Measurements from ENCODE around the gene POLR3B. TPM values are rescaled to one million over a fixed set of nuclear protein-coding genes. Genes with fewer than 3 reads are reported as not detected.

POLR3B gene
- total and polyA plus RNA-seq, 2 experiments from 2014 or later, result 4.0 to 14.6 TPM

DNA sequence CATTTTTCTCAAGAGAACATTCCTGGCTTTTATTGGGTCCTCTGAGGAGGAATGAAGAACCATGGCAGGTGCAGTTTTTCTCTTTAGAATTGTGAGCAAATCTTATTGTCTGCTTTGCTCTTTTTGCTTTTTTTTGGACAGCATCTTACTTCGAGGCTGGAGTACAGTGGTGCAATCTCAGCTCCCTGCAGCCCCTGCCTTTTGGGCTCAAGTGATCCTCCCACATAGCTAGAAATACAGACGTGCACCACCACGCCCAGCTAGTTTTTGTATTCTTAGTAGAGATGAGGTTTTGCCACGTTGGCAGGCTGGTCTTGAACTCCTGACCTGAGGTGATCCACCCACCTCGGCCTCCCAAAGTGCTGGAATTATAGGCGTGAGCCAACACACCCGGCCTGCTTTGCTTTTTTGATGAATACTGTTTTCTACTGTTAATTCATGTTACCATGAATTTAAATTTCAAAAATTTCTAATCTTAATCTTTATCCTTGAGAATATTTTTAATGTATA lies 71.5 kb downstream of the POLR3B start:
- H3K36me3 ChIP-seq (ENCODE audit: insufficient read depth), result no peaks in the 10 kb centered on the region
- no peaks in the 10 kb centered on the region for H3F3A ChIP-seq (replicated peaks; ENCODE audit: low read depth)
- H3K27ac ChIP-seq (ENCODE audit: low read depth), result no peak overlapping the region
- ATAC-seq, result no peak
- Mint-ChIP-seq H3K4me1 (peaks cover 4% of the 10 kb centered on the region; the same call in 2 of the 3 replicates), H3K27me3 (ENCODE audit: insufficient read depth, low read depth, poor library complexity) (no peaks in the 10 kb centered on the region), H3K4me3 (no peak overlapping the region), H3K36me3 (ENCODE audit: low read depth) (no peaks in the 10 kb centered on the region), H3K9me3 (no peaks in the 10 kb centered on the region), H3K27ac (no peak overlapping the region)
- DNase-seq (ENCODE audit: low spot score), result no peak
- H3K4me1 ChIP-seq (ENCODE audit: insufficient read depth), result peaks cover 3% of the 10 kb centered on the region; the same call in 1 of the 2 replicates
- no peaks in the 10 kb centered on the region for H3K79me2 ChIP-seq (replicated peaks; ENCODE audit: insufficient read depth)
- no peaks in the 10 kb centered on the region for H3K27me3 ChIP-seq (ENCODE audit: insufficient read depth)
- TF ChIP-seq, protein P1, sequence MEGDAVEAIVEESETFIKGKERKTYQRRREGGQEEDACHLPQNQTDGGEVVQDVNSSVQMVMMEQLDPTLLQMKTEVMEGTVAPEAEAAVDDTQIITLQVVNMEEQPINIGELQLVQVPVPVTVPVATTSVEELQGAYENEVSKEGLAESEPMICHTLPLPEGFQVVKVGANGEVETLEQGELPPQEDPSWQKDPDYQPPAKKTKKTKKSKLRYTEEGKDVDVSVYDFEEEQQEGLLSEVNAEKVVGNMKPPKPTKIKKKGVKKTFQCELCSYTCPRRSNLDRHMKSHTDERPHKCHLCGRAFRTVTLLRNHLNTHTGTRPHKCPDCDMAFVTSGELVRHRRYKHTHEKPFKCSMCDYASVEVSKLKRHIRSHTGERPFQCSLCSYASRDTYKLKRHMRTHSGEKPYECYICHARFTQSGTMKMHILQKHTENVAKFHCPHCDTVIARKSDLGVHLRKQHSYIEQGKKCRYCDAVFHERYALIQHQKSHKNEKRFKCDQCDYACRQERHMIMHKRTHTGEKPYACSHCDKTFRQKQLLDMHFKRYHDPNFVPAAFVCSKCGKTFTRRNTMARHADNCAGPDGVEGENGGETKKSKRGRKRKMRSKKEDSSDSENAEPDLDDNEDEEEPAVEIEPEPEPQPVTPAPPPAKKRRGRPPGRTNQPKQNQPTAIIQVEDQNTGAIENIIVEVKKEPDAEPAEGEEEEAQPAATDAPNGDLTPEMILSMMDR (conservative IDR thresholded peaks at IDR 0.05; ENCODE audit: low read depth in 2 of 2), result no peak
- H3K9me2 ChIP-seq (ENCODE audit: insufficient read depth), result no peaks in the 10 kb centered on the region
- no peak overlapping the region for H2AFZ ChIP-seq
- no peak overlapping the region for H3K4me2 ChIP-seq
- no peaks in the 10 kb centered on the region for H4K20me1 ChIP-seq (replicated peaks; ENCODE audit: insufficient read depth)
- no peak overlapping the region for H3K4me3 ChIP-seq

DNA sequence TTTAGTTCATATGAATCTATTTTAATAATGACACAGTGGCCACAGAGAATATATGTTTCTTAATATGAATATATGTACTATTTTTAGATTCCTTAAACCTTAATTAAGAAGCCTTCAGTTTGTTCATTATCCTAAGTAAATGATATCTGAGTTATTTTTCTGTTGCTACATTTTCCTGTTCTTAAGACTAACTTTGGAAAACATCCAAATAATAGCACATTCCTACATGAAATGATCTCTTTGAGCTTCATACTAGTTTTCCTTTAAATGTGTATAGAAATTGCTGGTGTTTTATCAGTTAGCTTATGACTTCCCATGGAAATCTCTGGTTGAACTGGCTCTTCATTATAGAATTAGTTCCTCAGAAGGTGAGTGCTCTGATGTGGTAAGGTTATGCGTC lies 72.1 kb downstream of the POLR3B start:
- no peaks in the 10 kb centered on the region for H3K36me3 ChIP-seq (ENCODE audit: insufficient read depth)
- H3K4me1 Mint-ChIP-seq, result peaks cover 4% of the 10 kb centered on the region; the same call in 2 of the 3 replicates
- H3K9me3 Mint-ChIP-seq, result no peaks in the 10 kb centered on the region
- no peak overlapping the region for H3K4me3 ChIP-seq
- H3F3A ChIP-seq (replicated peaks; ENCODE audit: low read depth), result no peaks in the 10 kb centered on the region
- ATAC-seq (no peak), DNase-seq (ENCODE audit: low spot score) (no peak)
- no peaks in the 10 kb centered on the region for H3K27me3 Mint-ChIP-seq (ENCODE audit: insufficient read depth, low read depth, poor library complexity)
- no peak overlapping the region for H3K4me2 ChIP-seq
- no peaks in the 10 kb centered on the region for H3K9me2 ChIP-seq (ENCODE audit: insufficient read depth)
- H2AFZ ChIP-seq, result no peak overlapping the region
- no peak overlapping the region for H3K27ac ChIP-seq (ENCODE audit: low read depth)
- no peaks in the 10 kb centered on the region for H3K27me3 ChIP-seq (ENCODE audit: insufficient read depth)
- no peaks in the 10 kb centered on the region for H4K20me1 ChIP-seq (replicated peaks; ENCODE audit: insufficient read depth)
- H3K27ac Mint-ChIP-seq, result no peak overlapping the region
- no peaks in the 10 kb centered on the region for H3K36me3 Mint-ChIP-seq (ENCODE audit: low read depth)
- H3K4me1 ChIP-seq (ENCODE audit: insufficient read depth), result peaks cover 3% of the 10 kb centered on the region; the same call in 1 of the 2 replicates
- H3K79me2 ChIP-seq (replicated peaks; ENCODE audit: insufficient read depth), result no peaks in the 10 kb centered on the region
- no peak overlapping the region for H3K4me3 Mint-ChIP-seq
- TF ChIP-seq POLR2AphosphoS5 (IDR thresholded peaks at IDR 0.05; ENCODE audit: low read depth) (no peak), EZH2 (IDR thresholded peaks at IDR 0.05; ENCODE audit: low read depth, unreplicated experiment) (no peak), EZH2phosphoT487 (IDR thresholded peaks at IDR 0.05; ENCODE audit: unreplicated experiment) (no peak), STAT1 (IDR thresholded peaks at IDR 0.05; ENCODE audit: unreplicated experiment) (no peak), NANOG (IDR thresholded peaks at IDR 0.05; ENCODE audit: borderline replicate concordance) (no peak), JUNB (IDR thresholded peaks at IDR 0.05; ENCODE audit: unreplicated experiment) (no peak)
- TF ChIP-seq, protein P1 (conservative IDR thresholded peaks at IDR 0.05; ENCODE audit: low read depth in 2 of 2), result no peak
- TF ChIP-seq, protein P2, sequence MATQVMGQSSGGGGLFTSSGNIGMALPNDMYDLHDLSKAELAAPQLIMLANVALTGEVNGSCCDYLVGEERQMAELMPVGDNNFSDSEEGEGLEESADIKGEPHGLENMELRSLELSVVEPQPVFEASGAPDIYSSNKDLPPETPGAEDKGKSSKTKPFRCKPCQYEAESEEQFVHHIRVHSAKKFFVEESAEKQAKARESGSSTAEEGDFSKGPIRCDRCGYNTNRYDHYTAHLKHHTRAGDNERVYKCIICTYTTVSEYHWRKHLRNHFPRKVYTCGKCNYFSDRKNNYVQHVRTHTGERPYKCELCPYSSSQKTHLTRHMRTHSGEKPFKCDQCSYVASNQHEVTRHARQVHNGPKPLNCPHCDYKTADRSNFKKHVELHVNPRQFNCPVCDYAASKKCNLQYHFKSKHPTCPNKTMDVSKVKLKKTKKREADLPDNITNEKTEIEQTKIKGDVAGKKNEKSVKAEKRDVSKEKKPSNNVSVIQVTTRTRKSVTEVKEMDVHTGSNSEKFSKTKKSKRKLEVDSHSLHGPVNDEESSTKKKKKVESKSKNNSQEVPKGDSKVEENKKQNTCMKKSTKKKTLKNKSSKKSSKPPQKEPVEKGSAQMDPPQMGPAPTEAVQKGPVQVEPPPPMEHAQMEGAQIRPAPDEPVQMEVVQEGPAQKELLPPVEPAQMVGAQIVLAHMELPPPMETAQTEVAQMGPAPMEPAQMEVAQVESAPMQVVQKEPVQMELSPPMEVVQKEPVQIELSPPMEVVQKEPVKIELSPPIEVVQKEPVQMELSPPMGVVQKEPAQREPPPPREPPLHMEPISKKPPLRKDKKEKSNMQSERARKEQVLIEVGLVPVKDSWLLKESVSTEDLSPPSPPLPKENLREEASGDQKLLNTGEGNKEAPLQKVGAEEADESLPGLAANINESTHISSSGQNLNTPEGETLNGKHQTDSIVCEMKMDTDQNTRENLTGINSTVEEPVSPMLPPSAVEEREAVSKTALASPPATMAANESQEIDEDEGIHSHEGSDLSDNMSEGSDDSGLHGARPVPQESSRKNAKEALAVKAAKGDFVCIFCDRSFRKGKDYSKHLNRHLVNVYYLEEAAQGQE (IDR thresholded peaks at IDR 0.05; ENCODE audit: unreplicated experiment), result no peak

Data from GM23338 (cell line).